Liver (tissue), 9 donors: ENCODE data around the gene PTPRD. TPM values are rescaled to one million over a fixed set of nuclear protein-coding genes. Genes with fewer than 3 reads are reported as not detected.

ENCODE experiments used
- DNase-seq: peaks from one replicate; pipeline ENCODE4 v3.0.0-alpha.2; 2017; ENCODE audit warnings: low spot score
- H3K27ac ChIP-seq, 2 donors: one replicate each; pipeline ENCODE4 v1.7.0; 2013; ENCODE audit warnings: inconsistent platforms in 2 of 2, low read length in 2 of 2, control low read depth in 1 of 2, low read depth in 1 of 2, mild to moderate bottlenecking in 1 of 2
- H3K27me3 ChIP-seq, 4 donors: one replicate each; pipeline versions ENCODE4 v1.6.1 to v1.7.0; 2013; ENCODE audit warnings: low read length in 3 of 4, inconsistent platforms in 1 of 4, mild to moderate bottlenecking in 1 of 4, moderate library complexity in 1 of 4; ENCODE audit not compliant: control insufficient read depth in 4 of 4, insufficient read depth in 4 of 4
- H3K36me3 ChIP-seq, 4 donors: one replicate each; pipeline versions ENCODE4 v1.6.1 to v1.7.0; 2013; ENCODE audit warnings: low read length in 3 of 4, mild to moderate bottlenecking in 3 of 4, low read depth in 1 of 4, moderate library complexity in 1 of 4; ENCODE audit not compliant: control insufficient read depth in 4 of 4, insufficient read depth in 3 of 4
- H3K4me1 ChIP-seq, 4 donors: one replicate each; pipeline versions ENCODE4 v1.6.1 to v1.7.0; 2013; ENCODE audit warnings: low read length in 3 of 4, mild to moderate bottlenecking in 3 of 4, moderate library complexity in 1 of 4; ENCODE audit not compliant: control insufficient read depth in 4 of 4, insufficient read depth in 4 of 4
- H3K4me3 ChIP-seq, 3 donors: one replicate each; pipeline versions ENCODE4 v1.6.1 to v1.7.0; 2013; ENCODE audit warnings: low read length in 3 of 3, control low read depth in 1 of 3, low read depth in 1 of 3, mild to moderate bottlenecking in 1 of 3
- H3K9ac ChIP-seq, 2 donors: one replicate each; pipeline ENCODE4 v1.7.0; 2013; ENCODE audit warnings: low read length in 2 of 2, mild to moderate bottlenecking in 2 of 2, moderate library complexity in 2 of 2, control low read depth in 1 of 2, low read depth in 1 of 2
- H3K9me3 ChIP-seq, 4 donors: one replicate each; pipeline versions ENCODE4 v1.6.1 to v1.7.0; 2013; ENCODE audit warnings: low read length in 3 of 4; ENCODE audit not compliant: control insufficient read depth in 4 of 4
- ATF3 ChIP-seq: IDR thresholded peaks from 2 replicates; pipeline ENCODE4 v1.6.1; 2016; ENCODE audit warnings: antibody characterized with exemption
- CTCF ChIP-seq: fragments of 150-350 bp; IDR thresholded peaks from 2 replicates; pipeline ENCODE4 v1.5.1; 2017; ENCODE audit warnings: improper control_type of control experiment, low read depth, low read length; ENCODE audit not compliant: missing input control
- EGR1 ChIP-seq, 2 donors: IDR thresholded peaks; 2 replicates each; pipeline ENCODE4 v1.6.1; 2016 to 2018; ENCODE audit warnings: antibody characterized with exemption in 2 of 2, low read depth in 2 of 2
- FOXA1 ChIP-seq: IDR thresholded peaks from 2 replicates; pipeline ENCODE4 v1.6.1; 2016; ENCODE audit warnings: antibody characterized with exemption
- FOXA2 ChIP-seq: IDR thresholded peaks from 2 replicates; pipeline ENCODE4 v1.6.1; 2016; ENCODE audit warnings: antibody characterized with exemption
- HNF4A ChIP-seq, 2 donors: conservative IDR thresholded peaks; 2 replicates each; pipeline ENCODE4 v1.6.1; 2016; ENCODE audit warnings: antibody characterized with exemption in 2 of 2, mild to moderate bottlenecking in 2 of 2
- HNF4G ChIP-seq: IDR thresholded peaks from 2 replicates; pipeline ENCODE4 v1.6.1; 2016; ENCODE audit warnings: antibody characterized with exemption
- JUND ChIP-seq, 2 donors: IDR thresholded peaks; 2 replicates each; pipeline ENCODE4 v1.6.1; 2016; ENCODE audit warnings: antibody characterized with exemption in 2 of 2
- MAX ChIP-seq: IDR thresholded peaks from 2 replicates; pipeline ENCODE4 v1.6.1; 2016; ENCODE audit warnings: antibody characterized with exemption
- RAD21 ChIP-seq, 2 donors: IDR thresholded peaks; 2 replicates each; pipeline ENCODE4 v1.6.1; 2016; ENCODE audit warnings: antibody characterized with exemption in 2 of 2, mild to moderate bottlenecking in 2 of 2
- REST ChIP-seq: IDR thresholded peaks from 2 replicates; pipeline ENCODE4 v1.6.1; 2016; ENCODE audit warnings: antibody characterized with exemption, mild to moderate bottlenecking
- RXRA ChIP-seq, 2 donors: IDR thresholded peaks; 2 replicates each; pipeline ENCODE4 v1.6.1; 2017 to 2018; ENCODE audit warnings: antibody characterized with exemption in 2 of 2, mild to moderate bottlenecking in 1 of 2
- SP1 ChIP-seq: IDR thresholded peaks from 2 replicates; pipeline ENCODE4 v1.6.1; 2018; ENCODE audit warnings: antibody characterized with exemption, mild to moderate bottlenecking
- TAF1 ChIP-seq: conservative IDR thresholded peaks from 2 replicates; pipeline ENCODE4 v1.6.1; 2016; ENCODE audit warnings: antibody characterized with exemption, mild to moderate bottlenecking
- YY1 ChIP-seq: IDR thresholded peaks from 2 replicates; pipeline ENCODE4 v1.6.1; 2016; ENCODE audit warnings: antibody characterized with exemption, mild to moderate bottlenecking
- ZBTB33 ChIP-seq: IDR thresholded peaks from 2 replicates; pipeline ENCODE4 v1.6.1; 2016; ENCODE audit warnings: antibody characterized with exemption
- WGBS: extraction: QIAGEN DNeasy Blood & Tissue Kit; methylation state at CpG from one replicate; pipeline ENCODE4 v1.1.7; 2013; 5-methylcytosine and 5-hydroxymethylcytosine counted together
- polyA plus RNA-seq, 2 donors: library from polyadenylated mRNA; stranded (reverse) in 1 of 2; unstranded in 1 of 2; fragments of 200-250 nt in 1 of 2; fragments of >200 nt in 1 of 2; fragmentation: Nextera tagmentation in 1 of 2; extraction: Ambion mirVana in 1 of 2; gene quantifications; one replicate each; pipeline versions ENCODE4 v1.2.1 to v1.2.3, GENCODE V29; 2013 to 2015
- total RNA-seq, 2 donors: library from RNA; depleted of rRNA; stranded (reverse); fragments of >200 nt; gene quantifications; one replicate each; pipeline ENCODE4 v1.2.3, GENCODE V29; 2014
- donor health status: healthy.
- donor health status: healthy.
- donor health status: healthy.
- donor health status: healthy.
- donor health status: healthy.

The PTPRD gene
- total and polyA plus RNA-seq, 4 donors = 0.78 to 34.2 (median 4.7) TPM

- no peaks in the 10 kb centered on the region for H3K4me1 ChIP-seq
- no peak for DNase-seq
- TF ChIP-seq FOXA2 (no peak), YY1 (no peak), SP1 (no peak), REST (no peak), EGR1 (IDR thresholded peaks at IDR 0.05; ENCODE audit: low read depth in 2 of 2) (no peak), TAF1 (no peak), HNF4A (conservative IDR thresholded peaks at IDR 0.05) (no peak), ZBTB33 (no peak), RXRA (IDR thresholded peaks at IDR 0.05) (no peak), FOXA1 (no peak), JUND (IDR thresholded peaks at IDR 0.05) (no peak), HNF4G (no peak), MAX (no peak), RAD21 (IDR thresholded peaks at IDR 0.05) (no peak)
- 90% methylated on average over 3 of the region's 3 CpGs for WGBS
- no peaks in the 10 kb centered on the region for H3K36me3 ChIP-seq
- no peak overlapping the region for H3K9ac ChIP-seq
- H3K27ac ChIP-seq = no peak overlapping the region
- H3K9me3 ChIP-seq = no peaks in the 10 kb centered on the region
- no peaks in the 10 kb centered on the region for H3K27me3 ChIP-seq
- no peak overlapping the region for H3K4me3 ChIP-seq
Observed at GRCh38 chr9:8845808-8846207, 1767.0 kb downstream of the PTPRD start.

- DNase-seq = no peak
Observed at GRCh38 chr9:8845376-8845775, 1767.4 kb downstream of the PTPRD start.

More at GRCh38 chr9:8845376-8845775, 1767.4 kb downstream of the PTPRD start:
- H3K27me3 ChIP-seq = no peaks in the 10 kb centered on the region
- TF ChIP-seq JUND (IDR thresholded peaks at IDR 0.05) (no peak), REST (no peak), CTCF (no peak), EGR1 (IDR thresholded peaks at IDR 0.05; ENCODE audit: low read depth in 2 of 2) (no peak), RXRA (IDR thresholded peaks at IDR 0.05) (no peak), MAX (no peak), ATF3 (no peak), YY1 (no peak), TAF1 (no peak), SP1 (no peak), FOXA1 (no peak)
- no peak overlapping the region for H3K27ac ChIP-seq
- H3K9me3 ChIP-seq = no peaks in the 10 kb centered on the region
- H3K36me3 ChIP-seq = no peaks in the 10 kb centered on the region
- no peak overlapping the region for H3K4me3 ChIP-seq
- H3K9ac ChIP-seq = no peak overlapping the region
- 68% methylated on average over 2 of the region's 2 CpGs for WGBS
- H3K4me1 ChIP-seq = no peaks in the 10 kb centered on the region
